K562 (cell line): ENCODE measurements around the gene RPF1. TPM values are rescaled to one million over a fixed set of nuclear protein-coding genes. Genes with fewer than 3 reads are reported as not detected.

Source experiments
- BCL6 ChIP-seq: fragments of 250-450 bp; sonication (Bioruptor Pico); IDR thresholded peaks from 2 replicates; pipeline ENCODE4 v1.4.0; 2020
- CREB1 ChIP-seq, 2 experiments: sonication (generic) in 1 of 2; formaldehyde crosslinking in 1 of 2; IDR thresholded peaks; 2 replicates each; pipeline versions ENCODE4 v1.6.1 to v1.8.0; 2012 to 2022; ENCODE audit warnings: inconsistent platforms in 1 of 2, mild to moderate bottlenecking in 1 of 2, missing genetic modification reagents in 1 of 2, moderate library complexity in 1 of 2
- DPF2 ChIP-seq: fragments of 450-650 bp; IDR thresholded peaks from 2 replicates; pipeline ENCODE4 v1.6.1; 2016
- EP300 ChIP-seq: IDR thresholded peaks from 2 replicates; pipeline ENCODE4 v1.6.1; 2012; ENCODE audit warnings: low read length, improper control_type of control experiment
- FOXM1 ChIP-seq, 2 experiments: fragments of 450-650 bp in 1 of 2; sonication (generic) in 1 of 2; formaldehyde crosslinking in 1 of 2; IDR thresholded peaks; 2 replicates each; pipeline versions ENCODE4 v1.6.1 to v1.9.0; 2017 to 2022; ENCODE audit warnings: low read depth in 2 of 2, mild to moderate bottlenecking in 2 of 2, missing genetic modification reagents in 1 of 2, moderate library complexity in 1 of 2
- HDAC2 ChIP-seq: fragments of 450-650 bp; IDR thresholded peaks from 2 replicates; pipeline ENCODE4 v1.6.1; 2016; ENCODE audit warnings: mild to moderate bottlenecking
- ILF3 ChIP-seq: fragments of 450-650 bp; IDR thresholded peaks from 2 replicates; pipeline ENCODE4 v1.6.1; 2018; ENCODE audit warnings: antibody characterized with exemption, mild to moderate bottlenecking, moderate library complexity, borderline replicate concordance
- KDM1A ChIP-seq, 2 experiments: fragments of 450-650 bp; IDR thresholded peaks; 2 replicates each; pipeline ENCODE4 v1.6.1; 2016; ENCODE audit warnings: mild to moderate bottlenecking in 2 of 2
- MAFF ChIP-seq: IDR thresholded peaks from 2 replicates; pipeline ENCODE4 v1.6.1; 2012; ENCODE audit warnings: low read length, improper control_type of control experiment
- MLX ChIP-seq, 2 experiments: fragments of 450-650 bp in 1 of 2; sonication (generic) in 1 of 2; formaldehyde crosslinking; conservative IDR thresholded peaks; 2 replicates each; pipeline versions ENCODE4 v1.4.0 to v1.8.1; 2020 to 2022; ENCODE audit warnings: mild to moderate bottlenecking in 1 of 2, missing genetic modification reagents in 1 of 2
- MXD1 ChIP-seq: fragments of 250-450 bp; sonication (Bioruptor Pico); IDR thresholded peaks from 2 replicates; pipeline ENCODE4 v1.8.0; 2021; ENCODE audit warnings: borderline replicate concordance, mild to moderate bottlenecking, moderate library complexity; ENCODE audit not compliant: poor library complexity, severe bottlenecking
- NCOA1 ChIP-seq: fragments of 450-650 bp; IDR thresholded peaks from 2 replicates; pipeline ENCODE4 v1.6.1; 2016; ENCODE audit warnings: low read depth
- PKNOX1 ChIP-seq: fragments of 450-650 bp; IDR thresholded peaks from 2 replicates; pipeline ENCODE4 v1.6.1; 2016
- POLR2AphosphoS5 ChIP-seq: IDR thresholded peaks from 2 replicates; pipeline ENCODE4 v1.6.1; 2011; ENCODE audit warnings: mild to moderate bottlenecking, low read depth, low read length, moderate library complexity; ENCODE audit not compliant: control insufficient read depth, insufficient read depth
- RNF2 ChIP-seq: sonication (generic); IDR thresholded peaks from 2 replicates; pipeline ENCODE4 v1.6.1; 2016
- SIRT6 ChIP-seq: IDR thresholded peaks from one replicate; pipeline ENCODE4 v1.6.1; 2012; ENCODE audit warnings: low read depth, mild to moderate bottlenecking, control low read depth, inconsistent platforms, low read length, moderate library complexity
- SNIP1 ChIP-seq: fragments of 450-650 bp; IDR thresholded peaks from 2 replicates; pipeline ENCODE4 v1.7.1; 2017; ENCODE audit warnings: low read depth, mild to moderate bottlenecking
- TAF7 ChIP-seq: fragments of 450-650 bp; IDR thresholded peaks from 2 replicates; pipeline ENCODE4 v1.6.1; 2016; ENCODE audit warnings: missing genetic modification characterization, missing compliant biosample characterization
- XRCC3 ChIP-seq: fragments of 450-650 bp; IDR thresholded peaks from 2 replicates; pipeline ENCODE4 v1.6.1; 2017; ENCODE audit warnings: mild to moderate bottlenecking, moderate library complexity
- ZBTB8A ChIP-seq: fragments of 450-650 bp; IDR thresholded peaks from 2 replicates; pipeline ENCODE4 v1.6.1; 2018; ENCODE audit warnings: mild to moderate bottlenecking, moderate library complexity; ENCODE audit not compliant: partially characterized antibody
- ZC3H4 ChIP-seq: sonication (generic); formaldehyde crosslinking; IDR thresholded peaks from 2 replicates; pipeline ENCODE4 v1.9.0; 2021; ENCODE audit warnings: missing genetic modification reagents, borderline replicate concordance
- ZNF586 ChIP-seq: fragments of 450-650 bp; formaldehyde crosslinking; conservative IDR thresholded peaks from 2 replicates; pipeline ENCODE4 v1.4.0; 2020; ENCODE audit warnings: mild to moderate bottlenecking, moderate library complexity
- ZNF785 ChIP-seq: fragments of 250-450 bp; sonication (Bioruptor Pico); IDR thresholded peaks from 2 replicates; pipeline ENCODE4 v1.4.0; 2020; ENCODE audit warnings: mild to moderate bottlenecking
- ZNF79 ChIP-seq: fragments of 250-450 bp; sonication (Bioruptor Pico); IDR thresholded peaks from 2 replicates; pipeline ENCODE4 v1.4.0; 2020; ENCODE audit warnings: low read depth, mild to moderate bottlenecking, moderate library complexity
- polyA plus RNA-seq, 8 experiments: library from polyadenylated mRNA; depleted of rRNA in 4 of 8; stranded (reverse) in 5 of 8; unstranded in 3 of 8; fragments of >200 nt; fragmentation: Nextera tagmentation in 2 of 8; fragmentation: Illumina TruSeq in 1 of 8; extraction: Ambion mirVana in 2 of 8; extraction: Trizol in 1 of 8; gene quantifications; 2 replicates each; pipeline versions ENCODE4 v1.2.1 to v1.2.3, GENCODE V29; 2011 to 2014; ENCODE audit warnings: inconsistent platforms in 1 of 8, missing spikeins in 1 of 8
- total RNA-seq, 7 experiments: library from RNA; depleted of rRNA in 6 of 7; stranded (reverse); fragments of >200 nt in 6 of 7; fragmentation: Illumina TruSeq in 2 of 7; extraction: Trizol in 2 of 7; gene quantifications; 2 replicates each; pipeline versions ENCODE4 v1.2.1 to v1.2.3, GENCODE V29; 2011 to 2021; ENCODE audit warnings: low replicate concordance in 1 of 7
- TF ChIP-seq, protein P1 (sequence below): conservative IDR thresholded peaks from 2 replicates; pipeline ENCODE4 v1.6.1; 2011; ENCODE audit warnings: low read depth, mild to moderate bottlenecking, low read length; ENCODE audit not compliant: control insufficient read depth
- TF ChIP-seq, protein P2 (sequence below): fragments of 450-650 bp; IDR thresholded peaks from 2 replicates; pipeline ENCODE4 v1.6.1; 2016; ENCODE audit warnings: low read depth, mild to moderate bottlenecking, moderate library complexity

RPF1 gene
- total and polyA plus RNA-seq, 9 of the 15 experiments (the other 6 are each of a cell fraction or from before 2014, with no cell fraction given) = 52.4 to 156 (median 90.2) TPM

DNA sequence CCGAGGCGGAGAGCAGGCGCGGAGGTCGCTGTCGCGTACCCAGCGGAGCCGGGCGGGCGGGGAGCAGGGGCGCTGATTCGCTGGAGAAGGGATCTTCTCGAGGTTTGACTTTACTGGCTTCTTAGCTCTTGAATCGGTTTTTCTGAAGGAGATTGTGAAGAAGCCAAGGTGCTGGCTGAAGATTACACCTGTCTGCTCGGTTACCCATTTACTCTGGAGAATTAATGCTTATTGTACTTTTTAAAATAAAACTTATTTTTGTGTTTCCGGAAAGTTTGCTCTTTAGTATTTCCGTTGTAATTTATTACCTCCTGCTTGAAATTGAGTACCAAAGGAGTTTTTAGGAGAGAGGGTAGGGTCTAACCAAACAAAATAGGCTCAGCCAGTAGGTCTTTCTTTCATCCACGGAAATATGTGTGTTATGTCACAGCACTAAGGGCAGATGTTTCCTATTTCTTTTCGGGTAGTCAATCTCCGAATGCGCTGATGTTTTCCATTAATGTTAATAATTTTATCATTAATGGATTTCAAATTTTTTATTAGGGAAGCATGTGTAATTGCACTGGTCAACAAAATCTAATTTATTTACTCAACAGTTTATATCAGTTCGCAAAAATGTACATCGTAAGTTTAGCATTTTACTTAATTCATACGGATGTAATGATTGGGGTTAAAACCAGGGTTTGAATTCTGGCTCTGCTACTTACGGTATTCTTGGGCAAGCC is 27.8 kb downstream of the RPF1 start (continued):
- no peak for TF ChIP-seq MXD1 (CRISPR knock-in tag)
- no peak for TF ChIP-seq SIRT6
- no peak for TF ChIP-seq ZNF586 (CRISPR knock-in tag)
- TF ChIP-seq ZNF785 (CRISPR knock-in tag) = no peak
- TF ChIP-seq POLR2AphosphoS5 = 0 out of 2 replicates have a peak, but pooled peaks have one; percentile 10
- no peak; the same call in 1 of the 2 replicates for TF ChIP-seq EP300
- no peak for TF ChIP-seq MLX (CRISPR knock-in tag; conservative IDR thresholded peaks at IDR 0.05)
- TF ChIP-seq, protein P1, sequence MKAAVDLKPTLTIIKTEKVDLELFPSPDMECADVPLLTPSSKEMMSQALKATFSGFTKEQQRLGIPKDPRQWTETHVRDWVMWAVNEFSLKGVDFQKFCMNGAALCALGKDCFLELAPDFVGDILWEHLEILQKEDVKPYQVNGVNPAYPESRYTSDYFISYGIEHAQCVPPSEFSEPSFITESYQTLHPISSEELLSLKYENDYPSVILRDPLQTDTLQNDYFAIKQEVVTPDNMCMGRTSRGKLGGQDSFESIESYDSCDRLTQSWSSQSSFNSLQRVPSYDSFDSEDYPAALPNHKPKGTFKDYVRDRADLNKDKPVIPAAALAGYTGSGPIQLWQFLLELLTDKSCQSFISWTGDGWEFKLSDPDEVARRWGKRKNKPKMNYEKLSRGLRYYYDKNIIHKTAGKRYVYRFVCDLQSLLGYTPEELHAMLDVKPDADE = peak; percentile 97
- no peak for TF ChIP-seq ZNF79 (CRISPR knock-in tag)
- TF ChIP-seq DPF2 = 0 out of 2 replicates have a peak, but pooled peaks have one; percentile 8
- TF ChIP-seq SNIP1 = no peak
- no peak for TF ChIP-seq ZBTB8A
- TF ChIP-seq PKNOX1 = no peak
- no peak for TF ChIP-seq CREB1 (IDR thresholded peaks at IDR 0.05)
- no peak for TF ChIP-seq CREB1 (CRISPR knock-in tag; IDR thresholded peaks at IDR 0.05)
- no peak for TF ChIP-seq KDM1A (IDR thresholded peaks at IDR 0.05)
- no peak for TF ChIP-seq MAFF
- no peak for TF ChIP-seq XRCC3
- TF ChIP-seq RNF2 = no peak
- no peak for TF ChIP-seq BCL6 (CRISPR knock-in tag)
- TF ChIP-seq, protein P2, sequence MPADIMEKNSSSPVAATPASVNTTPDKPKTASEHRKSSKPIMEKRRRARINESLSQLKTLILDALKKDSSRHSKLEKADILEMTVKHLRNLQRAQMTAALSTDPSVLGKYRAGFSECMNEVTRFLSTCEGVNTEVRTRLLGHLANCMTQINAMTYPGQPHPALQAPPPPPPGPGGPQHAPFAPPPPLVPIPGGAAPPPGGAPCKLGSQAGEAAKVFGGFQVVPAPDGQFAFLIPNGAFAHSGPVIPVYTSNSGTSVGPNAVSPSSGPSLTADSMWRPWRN = no peak
- no peak for TF ChIP-seq ZC3H4 (CRISPR knock-in tag)
- TF ChIP-seq HDAC2 = no peak
- no peak for TF ChIP-seq ILF3
- TF ChIP-seq NCOA1 = no peak
- TF ChIP-seq FOXM1 (IDR thresholded peaks at IDR 0.05; ENCODE audit: low read depth) = peak; percentile 18; the same call in 1 of the 2 replicates
- TF ChIP-seq FOXM1 (CRISPR knock-in tag; IDR thresholded peaks at IDR 0.05; ENCODE audit: low read depth) = no peak
- TF ChIP-seq TAF7 = no peak
